Measurements from ENCODE around the gene ATP5F1D. TPM values are rescaled to one million over a fixed set of nuclear protein-coding genes. Genes with fewer than 3 reads are reported as not detected.

Gene ATP5F1D
- total and polyA plus RNA-seq, 2 donors (not counting 3 experiments of a cell fraction or from before 2014, with no cell fraction given), result 167 to 192 TPM

- H3K36me3 ChIP-seq (ENCODE audit: control insufficient read depth in 2 of 2, extremely low read depth in 1 of 2, insufficient read depth in 2 of 2, low read length in 2 of 2), result peaks cover 5 to 16% of the 10 kb centered on the region in 2 experiments
- CTCF ChIA-PET, result no interaction called here
- FAIRE-seq, result no peak
Observed at GRCh38 chr19:1226522-1227303, 14.8 kb upstream of the ATP5F1D start.

More at GRCh38 chr19:1226522-1227303, 14.8 kb upstream of the ATP5F1D start:
- no TSS peak for BruUV-seq (replicated peaks)
- no peaks in the 10 kb centered on the region for H3K27me3 ChIP-seq (ENCODE audit: control insufficient read depth in 2 of 2, insufficient read depth in 2 of 2, low read length in 2 of 2)
- H3K4me3 ChIP-seq (replicated peaks in 1 of 3; ENCODE audit: insufficient read depth in 1 of 3, low read depth in 1 of 3, low read length in 3 of 3), result no peak overlapping the region
- POLR2A ChIA-PET, result no interaction called here
- DNase-seq (ENCODE audit: low read depth, low spot score), result no peak
- intact Hi-C loops (cut with micrococcal nuclease), result no loop called here
- H3K4me1 ChIP-seq (ENCODE audit: control insufficient read depth, extremely low read depth, insufficient read depth, low read length), result no peaks in the 10 kb centered on the region
- H3K9me1 ChIP-seq (replicated peaks; ENCODE audit: control insufficient read depth, extremely low read depth, insufficient read depth, low read length), result no peaks in the 10 kb centered on the region
- no peaks in the 10 kb centered on the region for H4K20me1 ChIP-seq (replicated peaks; ENCODE audit: control insufficient read depth, extremely low read depth, insufficient read depth, low read length)
- TF ChIP-seq POLR2A (IDR thresholded peaks at IDR 0.05; ENCODE audit: low read depth, low read length), result no peak
- TF ChIP-seq CTCF (IDR thresholded peaks at IDR 0.05; ENCODE audit: extremely low read depth in 1 of 2, insufficient read depth in 1 of 2, low read depth in 1 of 2, low read length in 2 of 2), result no peak
- no peak for TF ChIP-seq EZH2 (IDR thresholded peaks at IDR 0.05; ENCODE audit: borderline replicate concordance, low read depth, low read length, severe bottlenecking)
- no peak for TF ChIP-seq GATA2 (IDR thresholded peaks at IDR 0.05; ENCODE audit: insufficient read depth, insufficient read length, low read depth, low read length)
- TF ChIP-seq MAX (IDR thresholded peaks at IDR 0.05; ENCODE audit: insufficient read depth, insufficient read length), result no peak
- no peak for TF ChIP-seq MYC (IDR thresholded peaks at IDR 0.05; ENCODE audit: low read depth, low read length)
- TF ChIP-seq JUN (IDR thresholded peaks at IDR 0.05; ENCODE audit: borderline replicate concordance, insufficient read depth, insufficient read length, low read depth), result no peak
- no peak overlapping the region for H3K27ac ChIP-seq (ENCODE audit: insufficient read depth, low read depth, low read length)
- no peak overlapping the region for H2AFZ ChIP-seq (ENCODE audit: low read depth, low read length)
- H3K9ac ChIP-seq (replicated peaks; ENCODE audit: extremely low read depth, insufficient read depth, low read length), result no peak overlapping the region
- dilution Hi-C loops (cut with MboI; ENCODE audit: extremely low pct_ligation_motif_present, low sequenced_read_pairs), result no loop called here
- H3K9me3 ChIP-seq (replicated peaks; ENCODE audit: control insufficient read depth, insufficient read depth, low read length), result no peaks in the 10 kb centered on the region
- H3K4me2 ChIP-seq (ENCODE audit: insufficient read depth, low read length), result no peak overlapping the region
- no peaks in the 10 kb centered on the region for H3K79me2 ChIP-seq (ENCODE audit: control insufficient read depth, insufficient read depth, low read length)

Data from endothelial cell of umbilical vein (primary cell).